Choroid plexus epithelial cell (primary cell): Measurements from ENCODE around the gene IL6ST.
A peak's percentile ranks its signal among the peaks of the same experiment; 100 is the strongest.
"Not testable (repeated sequence)": the region's sequence is repeated elsewhere in the genome, so short reads cannot be mapped to it uniquely, and the experiment has no call there.

Experiments used
- DNase-seq: peaks from one replicate; pipeline ENCODE4 v3.0.0-alpha.2; 2010; ENCODE audit warnings: low read depth
- H3K4me3 ChIP-seq: 2 replicates; pipeline ENCODE4 v1.5.1; 2011; ENCODE audit warnings: low read depth, mild to moderate bottlenecking, control low read depth, low read length, moderate library complexity
- TF ChIP-seq, protein P1 (sequence below): conservative IDR thresholded peaks from 2 replicates; pipeline ENCODE4 v1.5.1; 2011; ENCODE audit warnings: low read depth, mild to moderate bottlenecking, control low read depth, inconsistent platforms, low read length, moderate library complexity

Gene IL6ST

GRCh38 chr5:56003179-56003578, 8.4 kb upstream of the IL6ST start:
- TF ChIP-seq, protein P1, sequence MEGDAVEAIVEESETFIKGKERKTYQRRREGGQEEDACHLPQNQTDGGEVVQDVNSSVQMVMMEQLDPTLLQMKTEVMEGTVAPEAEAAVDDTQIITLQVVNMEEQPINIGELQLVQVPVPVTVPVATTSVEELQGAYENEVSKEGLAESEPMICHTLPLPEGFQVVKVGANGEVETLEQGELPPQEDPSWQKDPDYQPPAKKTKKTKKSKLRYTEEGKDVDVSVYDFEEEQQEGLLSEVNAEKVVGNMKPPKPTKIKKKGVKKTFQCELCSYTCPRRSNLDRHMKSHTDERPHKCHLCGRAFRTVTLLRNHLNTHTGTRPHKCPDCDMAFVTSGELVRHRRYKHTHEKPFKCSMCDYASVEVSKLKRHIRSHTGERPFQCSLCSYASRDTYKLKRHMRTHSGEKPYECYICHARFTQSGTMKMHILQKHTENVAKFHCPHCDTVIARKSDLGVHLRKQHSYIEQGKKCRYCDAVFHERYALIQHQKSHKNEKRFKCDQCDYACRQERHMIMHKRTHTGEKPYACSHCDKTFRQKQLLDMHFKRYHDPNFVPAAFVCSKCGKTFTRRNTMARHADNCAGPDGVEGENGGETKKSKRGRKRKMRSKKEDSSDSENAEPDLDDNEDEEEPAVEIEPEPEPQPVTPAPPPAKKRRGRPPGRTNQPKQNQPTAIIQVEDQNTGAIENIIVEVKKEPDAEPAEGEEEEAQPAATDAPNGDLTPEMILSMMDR = no peak
- peak; percentile 39 for DNase-seq

DNA sequence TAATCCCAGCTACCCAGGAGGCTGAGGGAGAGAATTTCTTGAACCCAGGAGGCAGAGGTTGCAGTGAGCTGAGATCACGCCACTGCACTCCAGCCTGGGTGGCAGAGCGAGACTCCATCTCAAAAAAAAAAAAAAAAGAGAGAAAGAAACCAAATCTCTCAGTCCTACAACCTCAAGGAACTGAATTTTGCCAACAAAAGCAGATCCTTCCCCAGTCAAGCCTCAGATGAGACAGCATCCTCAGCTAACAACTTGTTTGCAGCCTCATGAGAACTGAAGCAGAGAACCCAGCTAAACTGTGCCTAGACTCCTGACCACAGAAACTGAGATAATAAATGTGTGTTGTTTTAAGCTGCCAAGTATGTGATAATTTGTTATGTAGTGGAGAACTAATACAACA, 7.5 kb upstream of the IL6ST start:
- DNase-seq = no peak
- TF ChIP-seq, protein P1 = no peak
- H3K4me3 ChIP-seq = no peak overlapping the region

More at GRCh38 chr5:56003179-56003578, 8.4 kb upstream of the IL6ST start:
- no peak overlapping the region for H3K4me3 ChIP-seq

- not testable (repeated sequence) for H3K4me3 ChIP-seq, DNase-seq
Measured at GRCh38 chr5:56000221-56000620, 5.5 kb upstream of the IL6ST start.

- no peak overlapping the region for H3K4me3 ChIP-seq
- TF ChIP-seq, protein P1 = no peak
- no peak for DNase-seq
Measured at GRCh38 chr5:55998966-55999365, 4.2 kb upstream of the IL6ST start.

- TF ChIP-seq, protein P1 = no peak
- H3K4me3 ChIP-seq = no peak overlapping the region
- peak; percentile 36 for DNase-seq
Measured at GRCh38 chr5:55997742-55998351, 3.1 kb upstream of the IL6ST start.

DNA sequence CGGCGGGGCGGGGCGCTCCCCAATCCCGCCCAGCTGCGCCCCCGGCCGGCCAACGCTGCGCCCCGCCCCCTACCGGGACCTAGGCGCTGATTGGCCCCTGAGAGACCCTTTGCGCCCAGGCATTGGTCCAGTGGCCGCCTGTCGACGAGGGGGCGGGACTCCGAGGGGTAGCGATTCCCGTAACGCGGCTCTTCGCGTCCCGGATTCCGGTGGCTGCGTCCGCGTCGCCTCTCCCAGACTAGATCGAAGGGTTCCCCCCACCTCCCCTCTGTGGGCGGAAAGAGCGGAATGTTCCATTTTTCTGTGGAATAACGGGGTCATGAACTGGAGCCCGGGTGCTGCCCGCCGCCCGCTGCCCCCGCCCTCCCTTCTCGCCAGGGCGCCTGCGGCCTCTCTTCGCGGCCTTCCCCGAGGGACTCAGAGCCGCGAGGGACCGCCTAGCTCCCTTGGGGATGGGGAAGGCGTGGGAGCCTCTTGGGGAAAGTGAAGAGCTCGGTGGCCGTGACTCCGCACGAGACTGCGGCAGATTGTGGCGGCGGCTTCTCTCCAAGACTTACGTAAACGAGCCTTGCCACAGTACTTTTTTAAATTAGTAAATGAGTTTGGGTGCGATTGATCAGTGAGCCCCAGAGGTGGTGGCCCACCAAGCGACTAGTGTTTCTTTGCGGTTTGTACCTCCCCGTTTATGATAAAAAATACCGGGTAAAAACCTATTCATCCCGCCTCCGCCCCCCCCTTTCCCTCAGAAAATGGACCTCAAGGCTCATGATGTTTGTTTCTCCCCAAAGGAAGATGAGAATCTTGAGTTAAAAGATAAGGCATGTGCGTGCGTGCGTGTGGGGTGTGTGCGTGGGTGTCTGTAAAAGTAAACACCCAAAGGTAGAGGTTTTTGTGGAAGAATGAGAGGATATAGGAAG, 493 bp upstream of the IL6ST start:
- TF ChIP-seq, protein P1 = peak; percentile 16
- DNase-seq = peak; percentile 98
- H3K4me3 ChIP-seq = peak overlapping the region; percentile 98

DNA sequence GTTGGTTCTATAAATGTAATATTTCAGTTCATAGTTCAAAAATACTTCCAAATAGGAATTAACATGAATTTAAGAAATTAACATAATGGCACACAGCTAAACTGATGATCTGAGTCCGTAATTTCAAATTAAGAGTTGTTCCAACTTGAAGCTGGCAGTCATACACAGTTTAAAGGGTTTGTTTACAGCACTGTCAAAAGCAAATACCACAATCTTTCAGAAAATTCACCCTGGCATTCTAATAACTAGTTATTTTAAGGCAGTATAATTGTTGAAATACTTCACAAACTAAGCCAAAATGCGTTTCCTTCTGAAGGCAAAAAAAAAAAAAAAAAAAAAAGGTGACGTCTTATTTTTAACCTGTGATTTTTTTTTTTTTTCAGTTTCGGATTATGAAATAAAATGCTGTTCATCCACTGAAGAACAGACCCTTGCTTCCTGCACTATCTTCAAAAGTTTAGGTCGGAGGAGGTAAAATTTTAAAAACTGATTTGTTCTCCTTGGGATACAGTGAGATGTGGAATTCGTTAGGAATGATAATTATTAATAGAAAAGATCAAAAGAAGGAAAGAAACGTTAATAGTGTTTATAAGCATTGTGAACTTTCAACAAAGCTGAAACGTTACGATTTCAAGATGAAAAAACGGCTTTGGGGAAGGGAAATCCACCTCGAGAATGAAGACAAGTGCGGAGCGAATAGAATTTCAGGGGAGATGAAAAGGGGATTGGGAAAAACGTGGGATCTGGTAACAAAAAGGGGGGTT, 850 bp downstream of the IL6ST start:
- TF ChIP-seq, protein P1 = no peak
- peak overlapping the region; percentile 98 for H3K4me3 ChIP-seq
- DNase-seq = peak; percentile 33
